ENCODE measurements around the gene PTAFR.

PTAFR gene

DNA sequence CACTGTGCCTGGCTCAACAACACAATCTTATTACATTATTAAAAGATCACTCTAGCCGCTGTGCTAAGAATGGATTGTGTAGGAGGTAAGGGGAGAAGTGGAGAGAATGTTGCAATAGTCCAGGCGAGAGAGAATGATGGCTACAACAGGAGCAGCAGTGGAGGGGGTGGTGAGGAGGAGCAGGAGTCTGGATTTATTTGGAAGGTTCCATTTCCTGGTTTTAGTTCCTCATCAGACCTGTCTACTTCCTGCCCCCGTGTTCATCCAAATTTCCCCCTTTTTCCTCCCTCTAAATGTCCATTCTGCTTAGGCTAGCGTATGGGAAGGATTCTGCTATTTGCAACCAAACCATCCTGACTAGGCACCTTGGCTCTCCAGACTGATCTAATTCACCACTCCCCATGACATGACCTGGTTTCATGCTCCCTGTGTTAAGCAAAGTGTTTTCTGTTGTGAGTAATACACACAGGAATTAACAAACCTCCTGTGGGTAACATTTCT, 53.0 kb downstream of the PTAFR start:
- TF ChIP-seq, protein P1, sequence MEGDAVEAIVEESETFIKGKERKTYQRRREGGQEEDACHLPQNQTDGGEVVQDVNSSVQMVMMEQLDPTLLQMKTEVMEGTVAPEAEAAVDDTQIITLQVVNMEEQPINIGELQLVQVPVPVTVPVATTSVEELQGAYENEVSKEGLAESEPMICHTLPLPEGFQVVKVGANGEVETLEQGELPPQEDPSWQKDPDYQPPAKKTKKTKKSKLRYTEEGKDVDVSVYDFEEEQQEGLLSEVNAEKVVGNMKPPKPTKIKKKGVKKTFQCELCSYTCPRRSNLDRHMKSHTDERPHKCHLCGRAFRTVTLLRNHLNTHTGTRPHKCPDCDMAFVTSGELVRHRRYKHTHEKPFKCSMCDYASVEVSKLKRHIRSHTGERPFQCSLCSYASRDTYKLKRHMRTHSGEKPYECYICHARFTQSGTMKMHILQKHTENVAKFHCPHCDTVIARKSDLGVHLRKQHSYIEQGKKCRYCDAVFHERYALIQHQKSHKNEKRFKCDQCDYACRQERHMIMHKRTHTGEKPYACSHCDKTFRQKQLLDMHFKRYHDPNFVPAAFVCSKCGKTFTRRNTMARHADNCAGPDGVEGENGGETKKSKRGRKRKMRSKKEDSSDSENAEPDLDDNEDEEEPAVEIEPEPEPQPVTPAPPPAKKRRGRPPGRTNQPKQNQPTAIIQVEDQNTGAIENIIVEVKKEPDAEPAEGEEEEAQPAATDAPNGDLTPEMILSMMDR (IDR thresholded peaks at IDR 0.05; ENCODE audit: low read depth, low read length) = no peak
- Histone ChIP-seq H3K27me3 (ENCODE audit: insufficient read depth, low read depth, severe bottlenecking) (no peaks in the 10 kb centered on the region), H3K4me3 (ENCODE audit: low read depth, low read length) (no peak overlapping the region), H3K36me3 (no peaks in the 10 kb centered on the region), H3K27ac (no peak overlapping the region), H3K9me3 (ENCODE audit: severe bottlenecking) (no peaks in the 10 kb centered on the region)
- no peak for DNase-seq

DNA sequence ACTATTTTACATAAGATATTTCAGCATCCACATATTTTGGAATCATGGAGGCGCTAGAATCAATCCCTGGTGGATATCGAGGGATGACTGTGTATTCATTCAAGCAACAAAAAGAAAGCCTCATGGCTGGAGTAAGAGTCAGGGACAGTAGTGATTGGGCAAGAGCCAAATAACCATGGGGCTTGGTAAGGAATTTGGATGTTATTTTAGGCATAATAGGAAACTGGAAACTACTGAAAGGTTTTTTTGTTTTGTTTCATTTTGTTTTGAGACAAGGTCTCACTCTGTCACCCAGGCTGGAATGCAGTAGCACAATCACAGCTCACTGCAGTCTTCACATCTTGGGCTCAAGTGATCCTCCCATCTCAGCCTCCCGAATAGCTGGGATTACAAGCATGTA, 54.3 kb downstream of the PTAFR start:
- Histone ChIP-seq H3K27ac (no peak overlapping the region), H3K36me3 (no peaks in the 10 kb centered on the region), H3K27me3 (ENCODE audit: insufficient read depth, low read depth, severe bottlenecking) (no peaks in the 10 kb centered on the region), H3K4me3 (ENCODE audit: low read depth, low read length) (no peak overlapping the region), H3K9me3 (ENCODE audit: severe bottlenecking) (no peaks in the 10 kb centered on the region)
- TF ChIP-seq, protein P1 (IDR thresholded peaks at IDR 0.05; ENCODE audit: low read depth, low read length) = no peak
- DNase-seq = no peak

DNA sequence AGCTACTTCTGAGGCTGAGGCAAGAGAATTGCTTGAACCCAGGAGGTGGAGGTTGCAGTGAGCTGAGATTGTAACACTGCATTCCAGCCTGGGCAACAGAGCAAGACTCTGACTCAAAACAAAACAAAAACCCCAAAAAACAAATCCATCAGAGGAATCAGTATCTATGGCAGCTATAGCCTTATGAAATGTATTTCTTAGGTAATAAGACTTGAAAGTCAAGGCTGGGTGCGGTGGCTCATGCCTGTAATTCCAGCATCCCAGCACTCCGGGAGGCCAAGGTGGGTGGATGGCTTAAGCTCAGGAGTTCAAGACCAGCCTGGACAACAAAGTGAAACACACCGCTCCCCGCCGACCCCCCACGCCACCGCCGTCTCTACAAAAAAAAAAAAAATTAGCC, 56.9 kb downstream of the PTAFR start:
- no peak overlapping the region for H3K4me3 ChIP-seq (ENCODE audit: low read depth, low read length)

DNA sequence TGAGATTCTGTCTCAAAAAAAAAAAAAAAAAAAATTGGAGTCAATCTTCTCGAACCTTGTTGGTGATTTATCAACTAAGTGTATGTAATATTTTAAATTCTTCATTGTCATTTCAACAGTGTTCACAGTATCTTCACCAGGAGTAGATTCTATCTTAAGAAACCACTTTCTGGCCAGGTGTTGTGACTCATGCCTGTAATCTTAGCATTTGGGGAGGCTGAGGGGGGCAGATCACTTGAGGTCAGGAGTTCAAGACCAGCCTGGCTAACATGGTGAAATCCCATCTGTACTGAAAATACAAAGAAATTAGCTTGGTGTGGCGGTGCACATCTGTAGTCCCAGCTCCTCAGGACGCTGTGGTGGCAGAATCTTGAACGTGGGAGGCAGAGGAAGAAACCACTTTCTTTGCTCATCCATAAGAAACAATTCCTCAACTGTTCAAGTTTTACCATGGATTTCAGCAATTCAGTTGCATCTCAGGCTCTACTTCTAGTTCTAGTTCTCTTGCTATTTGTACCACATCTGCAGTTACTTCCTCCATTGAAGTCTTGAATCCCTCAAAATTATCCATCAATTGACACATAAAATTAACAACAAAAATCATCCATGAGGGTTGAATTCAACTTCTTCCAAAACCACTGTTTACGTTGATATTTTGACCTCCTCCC, 57.7 kb downstream of the PTAFR start:
- DNase-seq = no peak
- Histone ChIP-seq H3K36me3 (no peaks in the 10 kb centered on the region), H3K9me3 (ENCODE audit: severe bottlenecking) (no peaks in the 10 kb centered on the region), H3K27ac (no peak overlapping the region), H3K4me3 (ENCODE audit: low read depth, low read length) (no peak overlapping the region), H3K27me3 (ENCODE audit: insufficient read depth, low read depth, severe bottlenecking) (no peaks in the 10 kb centered on the region)
- TF ChIP-seq, protein P1 (IDR thresholded peaks at IDR 0.05; ENCODE audit: low read depth, low read length) = no peak

More for the DNA sequence above, 56.9 kb downstream of the PTAFR start:
- TF ChIP-seq, protein P1 (IDR thresholded peaks at IDR 0.05; ENCODE audit: low read depth, low read length) = no peak
- H3K27me3 ChIP-seq (ENCODE audit: insufficient read depth, low read depth, severe bottlenecking) = no peaks in the 10 kb centered on the region
- DNase-seq = no peak
- H3K36me3 ChIP-seq = no peaks in the 10 kb centered on the region
- H3K27ac ChIP-seq = no peak overlapping the region
- no peaks in the 10 kb centered on the region for H3K9me3 ChIP-seq (ENCODE audit: severe bottlenecking)

DNA sequence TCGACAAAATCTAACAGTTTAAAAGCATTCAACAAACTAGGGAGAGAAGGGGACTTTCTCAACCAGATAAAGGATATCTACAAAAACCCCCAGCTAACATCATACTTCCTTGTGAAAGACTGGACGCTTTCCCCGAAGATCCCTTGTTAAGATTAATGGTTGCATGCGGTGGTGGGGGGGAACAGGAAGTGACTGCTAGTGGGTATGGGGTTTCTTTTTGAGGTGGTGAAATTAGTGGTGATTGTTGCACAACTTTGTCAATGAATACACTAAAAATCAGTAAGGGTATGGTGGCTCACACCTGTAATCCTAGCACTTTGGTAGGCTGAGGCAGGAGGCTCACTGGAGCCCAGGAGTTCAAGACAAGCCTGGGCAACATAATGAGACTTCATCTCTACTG, 61.2 kb downstream of the PTAFR start:
- no peaks in the 10 kb centered on the region for H3K27me3 ChIP-seq (ENCODE audit: insufficient read depth, low read depth, severe bottlenecking)
- H3K9me3 ChIP-seq (ENCODE audit: severe bottlenecking) = no peaks in the 10 kb centered on the region
- no peaks in the 10 kb centered on the region for H3K36me3 ChIP-seq
- H3K4me3 ChIP-seq (ENCODE audit: low read depth, low read length) = no peak overlapping the region
- H3K27ac ChIP-seq = no peak overlapping the region
- DNase-seq = no peak
- TF ChIP-seq, protein P1 (IDR thresholded peaks at IDR 0.05; ENCODE audit: low read depth, low read length) = no peak

DNA sequence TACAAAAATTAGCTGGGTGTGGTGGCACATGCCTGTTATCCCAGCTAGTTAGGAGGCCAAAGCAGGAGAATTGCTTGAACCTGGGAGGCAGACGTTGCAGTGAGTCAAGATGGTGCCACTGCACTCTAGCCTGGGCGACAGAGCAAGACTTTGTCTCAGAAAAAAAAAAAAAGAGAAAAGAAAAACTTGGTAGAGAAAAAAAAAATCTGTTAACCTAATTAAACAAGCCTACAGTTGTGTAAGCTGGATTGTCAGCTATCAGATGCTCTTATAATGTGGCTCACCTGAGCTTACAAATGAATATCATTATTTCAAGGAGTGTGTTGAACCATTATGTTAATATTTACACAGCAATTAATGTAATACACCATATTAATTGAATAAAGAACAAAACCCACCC, 61.6 kb downstream of the PTAFR start:
- H3K4me3 ChIP-seq (ENCODE audit: low read depth, low read length) = no peak overlapping the region
- no peaks in the 10 kb centered on the region for H3K36me3 ChIP-seq
- H3K9me3 ChIP-seq (ENCODE audit: severe bottlenecking) = no peaks in the 10 kb centered on the region
- no peak overlapping the region for H3K27ac ChIP-seq
- H3K27me3 ChIP-seq (ENCODE audit: insufficient read depth, low read depth, severe bottlenecking) = no peaks in the 10 kb centered on the region
- TF ChIP-seq, protein P1 (IDR thresholded peaks at IDR 0.05; ENCODE audit: low read depth, low read length) = no peak
- DNase-seq = no peak
